SJCRH30 (cell line): ENCODE data around the gene CGB1. TPM values are rescaled to one million over a fixed set of nuclear protein-coding genes. Genes with fewer than 3 reads are reported as not detected.
A peak's percentile ranks its signal among the peaks of the same experiment; 100 is the strongest.
"Not testable (repeated sequence)": the region's sequence is repeated elsewhere in the genome, so short reads cannot be mapped to it uniquely, and the experiment has no call there.

ENCODE experiments used
- DNase-seq, 2 experiments: peaks; one replicate each; pipeline ENCODE4 v3.0.0-alpha.2; 2015 to 2020
- H3K27ac ChIP-seq: fragments of 250-450 bp; sonication (Bioruptor Pico); 2 replicates; pipeline ENCODE4 v1.5.1; 2020; ENCODE audit warnings: mild to moderate bottlenecking, moderate library complexity
- H3K27me3 ChIP-seq: fragments of 250-450 bp; sonication (Bioruptor Pico); 2 replicates; pipeline ENCODE4 v1.5.1; 2020; ENCODE audit warnings: mild to moderate bottlenecking, moderate library complexity
- H3K36me3 ChIP-seq: fragments of 250-450 bp; sonication (Bioruptor Pico); 2 replicates; pipeline ENCODE4 v1.5.1; 2020; ENCODE audit warnings: mild to moderate bottlenecking, moderate library complexity
- H3K4me1 ChIP-seq: fragments of 250-450 bp; sonication (Bioruptor Pico); 2 replicates; pipeline ENCODE4 v1.5.1; 2020; ENCODE audit warnings: mild to moderate bottlenecking, moderate library complexity
- H3K4me3 ChIP-seq: fragments of 250-450 bp; sonication (Bioruptor Pico); 2 replicates; pipeline ENCODE4 v1.5.1; 2020; ENCODE audit warnings: mild to moderate bottlenecking, moderate library complexity
- H3K9me3 ChIP-seq: fragments of 250-450 bp; sonication (Bioruptor Pico); replicated peaks from 2 replicates; pipeline ENCODE4 v1.5.1; 2020; ENCODE audit warnings: mild to moderate bottlenecking, moderate library complexity
- total RNA-seq: library from RNA; depleted of rRNA; stranded (reverse); fragments of >200 nt; shearing (Covaris generic); gene quantifications from 2 replicates; pipeline ENCODE4 v1.2.3, GENCODE V29; 2014

CGB1 gene
- total RNA-seq, 1 experiment from 2014 or later, result not detected

DNA sequence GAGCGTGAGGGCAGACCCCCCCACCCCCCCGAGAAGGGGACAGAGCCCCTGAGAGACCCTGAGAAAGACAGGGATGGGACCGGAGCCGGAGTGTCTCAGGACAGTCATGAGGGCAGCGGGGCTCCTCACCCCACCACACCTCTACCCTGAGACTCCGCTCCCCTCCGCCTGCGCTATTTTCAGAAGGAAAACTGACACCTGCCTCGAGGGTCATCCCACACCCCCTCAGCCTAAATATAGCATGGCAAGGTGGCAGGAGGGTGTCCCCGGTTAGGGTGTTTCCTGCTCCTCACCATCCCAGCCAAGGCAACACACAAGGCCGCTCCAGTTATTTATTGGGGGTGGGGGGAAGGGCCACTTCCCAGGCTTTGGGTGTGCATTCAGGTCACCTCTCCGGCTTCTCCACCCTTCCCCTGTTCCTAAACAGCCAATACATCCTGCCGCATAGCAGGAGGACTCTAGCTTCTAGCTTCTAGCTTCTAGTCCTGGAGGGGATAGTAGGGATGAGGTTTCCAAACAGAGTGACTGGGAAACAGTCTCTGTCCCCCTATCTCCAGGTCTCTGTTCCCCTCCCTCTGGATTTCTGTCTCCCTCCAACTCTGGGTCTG is 29.3 kb upstream of the CGB1 start:
- DNase-seq, result no peak
- no peaks in the 10 kb centered on the region for H3K36me3 ChIP-seq
- H3K9me3 ChIP-seq, result no peaks in the 10 kb centered on the region
- no peak overlapping the region for H3K4me3 ChIP-seq
- H3K27me3 ChIP-seq, result peaks cover 27% of the 10 kb centered on the region
- no peaks in the 10 kb centered on the region for H3K4me1 ChIP-seq
- H3K27ac ChIP-seq, result no peak overlapping the region

- Histone ChIP-seq H3K27me3 (peaks cover 27% of the 10 kb centered on the region), H3K36me3 (no peaks in the 10 kb centered on the region), H3K4me1 (no peaks in the 10 kb centered on the region), H3K27ac (no peak within 1 kb of the TSS), H3K9me3 (no peaks in the 10 kb centered on the region), H3K4me3 (no peak within 1 kb of the TSS)
- peak; percentile 42 to 45 for DNase-seq
Observed at GRCh38 chr19:49064768-49065611, 28.3 kb upstream of the CGB1 start, which contains the start of gene NTF4. Gene NTF4 (minus strand): TSS chr19:49064818. CDS start chr19:49061997, 2,821 bp downstream.

- Histone ChIP-seq H3K36me3 (no peaks in the 10 kb centered on the region), H3K9me3 (no peaks in the 10 kb centered on the region), H3K27me3 (peaks cover 27% of the 10 kb centered on the region), H3K27ac (no peak overlapping the region), H3K4me1 (no peaks in the 10 kb centered on the region), H3K4me3 (no peak overlapping the region)
- no peak for DNase-seq
Observed at GRCh38 chr19:49064029-49064629, 27.4 kb upstream of the CGB1 start.

DNA sequence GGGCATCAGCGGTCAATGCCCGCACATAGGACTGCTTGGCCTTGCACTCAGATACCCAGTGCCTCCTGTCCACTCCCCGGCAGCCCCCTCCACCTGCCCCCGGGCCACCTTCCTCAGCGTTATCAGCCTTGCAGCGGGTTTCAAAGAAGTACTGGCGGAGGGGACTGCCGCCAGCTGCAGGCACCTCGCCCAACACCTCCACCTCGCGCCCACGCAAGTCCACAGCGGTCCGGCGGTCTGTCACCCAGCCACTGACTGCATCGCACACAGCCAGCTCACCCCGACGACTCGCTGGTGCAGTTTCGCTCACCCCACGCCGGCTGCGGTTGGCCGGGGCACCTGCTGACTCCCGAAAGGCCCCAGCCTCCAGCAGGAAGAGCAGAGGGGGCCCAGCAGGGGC is 24.8 kb upstream of the CGB1 start:
- no peak overlapping the region for H3K4me3 ChIP-seq
- H3K9me3 ChIP-seq, result no peaks in the 10 kb centered on the region
- no peak for DNase-seq
- H3K36me3 ChIP-seq, result no peaks in the 10 kb centered on the region
- no peaks in the 10 kb centered on the region for H3K4me1 ChIP-seq
- no peak overlapping the region for H3K27ac ChIP-seq
- peaks cover 27% of the 10 kb centered on the region for H3K27me3 ChIP-seq

DNA sequence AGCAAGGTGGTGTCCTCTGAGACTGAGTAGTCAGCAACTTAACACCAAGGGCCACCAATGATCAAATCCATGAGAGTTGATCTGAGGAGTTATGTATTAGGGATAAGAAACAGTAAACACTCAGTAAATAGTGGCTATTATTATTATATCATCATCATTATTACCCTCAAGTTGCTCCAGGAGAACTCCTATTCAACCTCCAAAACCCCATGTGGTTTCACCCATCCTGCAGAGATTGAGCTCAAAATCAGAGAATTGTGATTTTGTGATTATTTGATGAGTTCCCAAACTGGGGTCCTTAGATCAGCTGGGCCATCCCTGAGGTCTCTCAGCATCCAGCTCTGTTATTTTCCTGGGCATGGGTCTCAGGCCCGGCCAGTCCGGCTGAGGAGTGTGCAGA is 24.3 kb upstream of the CGB1 start:
- H3K4me1 ChIP-seq, result no peaks in the 10 kb centered on the region
- no peak for DNase-seq
- no peak overlapping the region for H3K4me3 ChIP-seq
- peaks cover 24% of the 10 kb centered on the region for H3K27me3 ChIP-seq
- no peaks in the 10 kb centered on the region for H3K9me3 ChIP-seq
- no peaks in the 10 kb centered on the region for H3K36me3 ChIP-seq
- H3K27ac ChIP-seq, result no peak overlapping the region

- no peaks in the 10 kb centered on the region for H3K4me1 ChIP-seq
- DNase-seq, result no peak
- H3K27ac ChIP-seq, result no peak overlapping the region
- no peaks in the 10 kb centered on the region for H3K36me3 ChIP-seq
- no peaks in the 10 kb centered on the region for H3K9me3 ChIP-seq
- H3K27me3 ChIP-seq, result peaks cover 12% of the 10 kb centered on the region
- no peak overlapping the region for H3K4me3 ChIP-seq
Observed at GRCh38 chr19:49059053-49059452, 22.4 kb upstream of the CGB1 start.

- Histone ChIP-seq H3K36me3 (no peaks in the 10 kb centered on the region), H3K4me3 (no peak overlapping the region), H3K27me3 (peaks cover 7% of the 10 kb centered on the region), H3K4me1 (no peaks in the 10 kb centered on the region), H3K9me3 (no peaks in the 10 kb centered on the region), H3K27ac (no peak overlapping the region)
- no peak for DNase-seq
Observed at GRCh38 chr19:49058562-49058961, 21.9 kb upstream of the CGB1 start.

DNA sequence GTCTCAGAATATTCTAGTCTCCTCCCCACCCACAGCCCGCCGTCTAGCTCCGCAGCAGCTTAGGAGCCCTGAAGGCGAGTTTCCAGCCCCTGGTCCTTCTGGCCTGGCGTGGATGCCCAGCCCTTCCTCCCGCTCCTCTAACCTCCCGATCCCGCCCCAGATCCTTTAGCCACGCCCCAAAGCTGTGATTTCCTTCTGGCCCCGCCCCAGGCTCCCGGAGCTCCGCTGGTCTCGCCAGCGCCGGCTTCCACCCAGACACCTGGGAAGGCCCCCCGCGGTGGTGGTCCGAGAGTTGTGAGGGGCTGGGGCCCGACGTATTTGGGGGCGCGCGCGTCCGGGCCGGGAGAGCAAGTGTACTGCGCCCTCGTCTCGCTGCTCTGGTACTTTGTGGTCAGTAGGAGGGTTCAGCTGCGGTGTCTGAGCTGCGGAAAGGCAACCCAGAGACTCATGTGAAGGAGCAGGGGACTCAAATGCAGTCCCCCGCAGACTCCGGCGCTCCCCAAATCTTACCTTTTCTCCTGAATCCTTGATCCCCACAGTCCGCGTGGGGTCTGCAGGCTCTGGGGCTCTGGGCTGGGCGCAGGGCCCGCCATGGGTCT is 21.0 kb upstream of the CGB1 start, which contains the start of gene CGB7:
TSS of gene CGB7 (minus strand) at position 114 of the 599 bp plus-strand sequence. CDS start 2,374 bp downstream, outside the sequence.
- no peak for DNase-seq
- H3K27me3 ChIP-seq, result peaks cover 1% of the 10 kb centered on the region; the same call in 1 of the 2 replicates
- H3K27ac ChIP-seq, result no peak within 1 kb of the TSS
- H3K4me3 ChIP-seq, result no peak within 1 kb of the TSS
- no peaks in the 10 kb centered on the region for H3K36me3 ChIP-seq
- H3K9me3 ChIP-seq, result no peaks in the 10 kb centered on the region
- no peaks in the 10 kb centered on the region for H3K4me1 ChIP-seq

- not testable (repeated sequence) for H3K36me3 ChIP-seq, H3K9me3 ChIP-seq, H3K27ac ChIP-seq, H3K4me1 ChIP-seq, H3K27me3 ChIP-seq, DNase-seq, H3K4me3 ChIP-seq
Observed at GRCh38 chr19:49056902-49057596, 20.4 kb upstream of the CGB1 start.

- no peaks in the 10 kb centered on the region for H3K27me3 ChIP-seq
- no peaks in the 10 kb centered on the region for H3K4me1 ChIP-seq
- H3K27ac ChIP-seq, result no peak overlapping the region
- DNase-seq, result peak; percentile 30 to 45
- no peaks in the 10 kb centered on the region for H3K36me3 ChIP-seq
- peak overlapping the region; percentile 48 for H3K4me3 ChIP-seq
- no peaks in the 10 kb centered on the region for H3K9me3 ChIP-seq
Observed at GRCh38 chr19:49056101-49056901, 19.6 kb upstream of the CGB1 start.

DNA sequence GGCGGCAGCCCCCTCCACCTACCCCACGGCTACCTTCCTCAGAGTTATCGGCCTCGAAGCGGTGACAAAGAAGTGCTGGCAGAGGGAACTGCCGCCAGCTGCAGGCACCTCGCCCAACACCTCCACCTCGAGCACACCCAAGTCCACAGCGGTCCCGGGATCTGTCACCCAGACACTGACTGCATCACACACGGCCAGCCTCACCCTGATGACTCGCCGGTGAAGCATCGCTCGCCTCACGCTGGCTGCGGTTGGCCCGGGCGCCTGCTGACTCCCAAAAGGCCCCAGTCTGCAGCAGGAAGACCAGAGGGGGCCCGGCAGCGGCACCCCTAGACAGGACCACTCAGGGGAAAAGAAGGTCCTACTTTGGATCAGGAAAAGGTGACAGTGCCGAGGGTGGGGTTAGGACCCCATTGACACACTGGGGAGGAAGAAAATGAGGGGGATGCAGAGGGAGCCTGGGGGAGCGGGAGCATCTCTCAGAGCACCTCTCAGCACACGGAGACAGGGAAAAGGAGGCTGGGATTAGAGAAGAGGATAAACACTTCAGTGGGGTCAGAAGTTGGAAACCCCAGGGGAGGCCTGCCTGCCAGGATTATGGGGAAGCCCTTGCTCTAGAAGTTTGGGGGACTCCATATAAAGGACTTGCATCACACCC is 13.8 kb upstream of the CGB1 start:
- not testable (repeated sequence) for H3K9me3 ChIP-seq, H3K27me3 ChIP-seq, H3K27ac ChIP-seq, H3K4me3 ChIP-seq, DNase-seq, H3K4me1 ChIP-seq, H3K36me3 ChIP-seq

DNA sequence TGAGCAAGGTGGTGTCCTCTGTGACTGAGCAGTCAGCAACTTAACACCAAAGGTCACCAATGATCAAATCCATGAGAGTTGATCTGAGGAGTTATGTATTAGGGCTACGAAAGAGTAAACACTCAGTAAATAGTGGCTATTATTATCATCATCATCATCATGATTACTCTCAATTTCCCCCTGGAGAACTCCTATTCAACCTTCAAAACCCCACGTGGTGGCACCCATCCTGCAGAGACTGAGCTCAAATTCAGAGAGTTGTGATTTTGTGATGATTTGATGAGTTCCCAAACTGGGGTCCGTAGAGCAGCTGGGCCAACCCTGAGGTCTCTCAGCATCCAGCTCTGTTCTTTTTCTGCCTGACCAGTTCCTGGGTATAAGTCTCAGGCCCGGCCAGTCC is 13.1 kb upstream of the CGB1 start:
- H3K36me3 ChIP-seq, H3K4me3 ChIP-seq, H3K27ac ChIP-seq, H3K9me3 ChIP-seq, H3K27me3 ChIP-seq, DNase-seq, H3K4me1 ChIP-seq: not testable (repeated sequence)

GRCh38 chr19:49049011-49049410 is 12.3 kb upstream of the CGB1 start, which contains the start of gene CGB8:
Gene CGB8 (minus strand): TSS chr19:49049111. CDS start chr19:49048739, 372 bp downstream.
- not testable (repeated sequence) for H3K4me3 ChIP-seq, H3K4me1 ChIP-seq, H3K36me3 ChIP-seq, DNase-seq, H3K27ac ChIP-seq, H3K9me3 ChIP-seq, H3K27me3 ChIP-seq
